Adrenal gland (tissue), 19 donors: Measurements from ENCODE around the gene NBPF11. TPM values are rescaled to one million over a fixed set of nuclear protein-coding genes. Genes with fewer than 3 reads are reported as not detected.
A peak's percentile ranks its signal among the peaks of the same experiment; 100 is the strongest.
"Not testable (repeated sequence)": the region's sequence is repeated elsewhere in the genome, so short reads cannot be mapped to it uniquely, and the experiment has no call there.

ENCODE experiments used
- DNase-seq, 7 donors: peaks; one replicate each; pipeline ENCODE4 v3.0.0-alpha.2; 2019 to 2020
- H3K27ac ChIP-seq, 5 donors: fragments of 200-600 bp; sonication (generic) in 4 of 5; 1 replicate in 3 of 5; 2 replicates in 2 of 5; pipeline versions ENCODE4 v1.5.1 to v1.8.0; 2016 to 2020; ENCODE audit warnings: mild to moderate bottlenecking in 1 of 5
- H3K27me3 ChIP-seq: fragments of 200-600 bp; 2 replicates; pipeline ENCODE4 v1.8.0; 2021
- H3K36me3 ChIP-seq, 2 donors: fragments of 200-600 bp; replicated peaks in 1 of 2; 1 replicate in 1 of 2; 2 replicates in 1 of 2; pipeline versions ENCODE4 v1.5.1 to v1.8.0; 2018 to 2022
- H3K4me1 ChIP-seq, 2 donors: fragments of 200-600 bp; replicated peaks in 1 of 2; 1 replicate in 1 of 2; 2 replicates in 1 of 2; pipeline versions ENCODE4 v1.5.1 to v1.8.0; 2018 to 2021
- H3K4me3 ChIP-seq, 4 donors: fragments of 200-600 bp; sonication (generic) in 3 of 4; one replicate each; pipeline ENCODE4 v1.5.1; 2016 to 2018
- H3K9me3 ChIP-seq, 3 donors: fragments of 200-600 bp; sonication (generic) in 1 of 3; replicated peaks in 1 of 3; 1 replicate in 2 of 3; 2 replicates in 1 of 3; pipeline versions ENCODE4 v1.5.1 to v1.8.0; 2016 to 2021
- POLR2A ChIP-seq, 2 donors: fragments of 450-650 bp; IDR thresholded peaks; one replicate each; pipeline ENCODE4 v1.6.1; 2017; ENCODE audit warnings: antibody characterized with exemption in 2 of 2, mild to moderate bottlenecking in 2 of 2, moderate library complexity in 1 of 2
- WGBS, 4 donors: extraction: QIAGEN DNeasy Blood & Tissue Kit in 2 of 4; methylation state at CpG; one replicate each; pipeline versions ENCODE4 v1.1.5 to v1.1.7; 2013 to 2017; 5-methylcytosine and 5-hydroxymethylcytosine counted together
- intact Hi-C, 2 donors: fragments of 100-400 bp; cut with DNase I; formaldehyde crosslinking; loops; one replicate each; pipeline versions ENCODE4 v1.14.1 to v1.15.0; 2022 to 2023
- long read RNA-seq, 10 donors: library from polyadenylated mRNA in 3 of 10; unstranded in 2 of 10; stranded (forward) in 1 of 10; transcript quantifications; one replicate each; pipeline ENCODE4 v2.0.0 and lab custom pipeline, GENCODE V29; 2021 to 2026
- polyA plus RNA-seq, 3 donors: library from polyadenylated mRNA; stranded (reverse); fragments of 200-250 nt in 2 of 3; fragments of 350-450 nt in 1 of 3; fragmentation: Illumina TruSeq in 1 of 3; extraction: RNeasy Lipid Tissue Mini Kit (QIAGEN cat#74804) in 1 of 3; gene quantifications; one replicate each; pipeline ENCODE4 v1.2.3, GENCODE V29; 2013 to 2014
- total RNA-seq, 9 donors: library from RNA; depleted of rRNA in 4 of 9; stranded (reverse); fragments of >200 nt in 4 of 9; fragments of 120-200 nt in 1 of 9; fragmentation: NEBNext Ultra II Directional in 1 of 9; extraction: Animal tissue kit (Norgen Biotek cat#: 25700) in 1 of 9; gene quantifications; one replicate each; pipeline versions ENCODE4 v1.1.0 to v1.2.4, GENCODE V29; 2013 to 2023
- donor health status: healthy with polysubstance abuse.
- donor health status: Bipolar disorder and iron deficiency.
- donor health status: DM: yes; HTN: yes; CAD: no.
- donor health status: DM: no; HTN: no; CAD: no.
- donor health status: DM: no; HTN: no; CAD: no.
- donor health status: DM: yes; HTN: yes; CAD: no.

NBPF11 gene
- 10 to 100 TPM in 4 of 9 donors, 1 to 10 TPM in 5; 4.4 to 13.3 (median 9.7) TPM for total RNA-seq
- 10 to 100 TPM in 1 of 3 donors, 1 to 10 TPM in 2; 6.5 to 12.0 (median 7.0) TPM for polyA plus RNA-seq
- long read RNA-seq, donor 1 = 0 reads
- long read RNA-seq, donor 2 = 0 reads
- long read RNA-seq, donor 3 = 0 reads
- long read RNA-seq, donor 4, partial matches to known transcripts = 0 of 1 reads
- long read RNA-seq, donor 4, other reads (novel, unspliced or antisense) = 1 of 1 reads
- long read RNA-seq, donor 5, partial matches to known transcripts = 0 of 1 reads
- long read RNA-seq, donor 5, other reads (novel, unspliced or antisense) = 1 of 1 reads
- long read RNA-seq, donor 6, partial matches to known transcripts = 0 of 3 reads
- long read RNA-seq, donor 6, other reads (novel, unspliced or antisense) = 3 of 3 reads
- long read RNA-seq, donor 7 = 0 reads
- long read RNA-seq, donor 8 = 0 reads
- long read RNA-seq, donor 9 = 0 reads
- long read RNA-seq, donor 10 = 0 reads

- 0 to 1% (median 1%) methylated on average over 30 to 45 of the region's 45 CpGs for WGBS, 4 donors
- intact Hi-C loops = not testable (repeated sequence)
These were observed at the start of gene NBPF11 for GRCh38 chr1:148151911-148152656. TSS of gene NBPF11 (minus strand) at chr1:148152281. CDS start at chr1:148127003, 25,278 bp downstream.

GRCh38 chr1:148197396-148197795 lies 45.3 kb upstream of the NBPF11 start:
- H3K27ac ChIP-seq, DNase-seq, H3K4me1 ChIP-seq, H3K36me3 ChIP-seq, intact Hi-C loops, H3K27me3 ChIP-seq, H3K9me3 ChIP-seq, H3K4me3 ChIP-seq: not testable (repeated sequence)
- WGBS, 4 donors = no CpG with 5 or more reads among the region's 3 CpGs

More at GRCh38 chr1:148151911-148152656, at the start of gene NBPF11:
- TF ChIP-seq POLR2A (IDR thresholded peaks at IDR 0.05) = peak in 1 of 2 donors; percentile 74
- not testable (repeated sequence) for H3K36me3 ChIP-seq, H3K27me3 ChIP-seq, H3K4me1 ChIP-seq, H3K9me3 ChIP-seq
- DNase-seq = peak; percentile 80 to 89 (median 84)
- H3K4me3 ChIP-seq = peak within 1 kb of the TSS; percentile 34 to 91 (median 56)
- H3K27ac ChIP-seq = peak within 1 kb of the TSS in 3 of 5 donors; percentile 69 to 91 (median 74)

- intact Hi-C loops, H3K27me3 ChIP-seq, H3K4me1 ChIP-seq, H3K4me3 ChIP-seq, H3K9me3 ChIP-seq, DNase-seq, H3K27ac ChIP-seq, H3K36me3 ChIP-seq: not testable (repeated sequence)
- WGBS, 4 donors = no CpG with 5 or more reads among the region's 1 CpG
These were observed 44.9 kb upstream of the NBPF11 start for GRCh38 chr1:148196949-148197348.

GRCh38 chr1:148195115-148195514 lies 43.0 kb upstream of the NBPF11 start:
- WGBS, 4 donors = 69 to 100% (median 87%) methylated on average over 1 of the region's 2 CpGs
- H3K9me3 ChIP-seq, H3K27ac ChIP-seq, intact Hi-C loops, H3K27me3 ChIP-seq, H3K4me1 ChIP-seq, DNase-seq, H3K36me3 ChIP-seq, H3K4me3 ChIP-seq: not testable (repeated sequence)

- H3K9me3 ChIP-seq, H3K36me3 ChIP-seq, DNase-seq, H3K4me3 ChIP-seq, H3K27me3 ChIP-seq, H3K27ac ChIP-seq, intact Hi-C loops, H3K4me1 ChIP-seq: not testable (repeated sequence)
These were observed 36.7 kb upstream of the NBPF11 start for GRCh38 chr1:148188768-148189167.

- DNase-seq, H3K27ac ChIP-seq, H3K27me3 ChIP-seq, H3K9me3 ChIP-seq, H3K4me3 ChIP-seq, intact Hi-C loops, H3K36me3 ChIP-seq, H3K4me1 ChIP-seq: not testable (repeated sequence)
These were observed 26.6 kb upstream of the NBPF11 start for GRCh38 chr1:148178682-148179081.

GRCh38 chr1:148175414-148175813 lies 23.3 kb upstream of the NBPF11 start:
- H3K4me3 ChIP-seq, H3K9me3 ChIP-seq, H3K36me3 ChIP-seq, DNase-seq, H3K27ac ChIP-seq, H3K27me3 ChIP-seq, H3K4me1 ChIP-seq, intact Hi-C loops: not testable (repeated sequence)
- 52 to 74% (median 71%) methylated on average over 2 of the region's 2 CpGs for WGBS, 4 donors

- H3K9me3 ChIP-seq, H3K4me3 ChIP-seq, H3K27ac ChIP-seq, DNase-seq, H3K4me1 ChIP-seq, intact Hi-C loops, H3K27me3 ChIP-seq, H3K36me3 ChIP-seq: not testable (repeated sequence)
These were observed 19.9 kb upstream of the NBPF11 start for GRCh38 chr1:148171995-148172394.
